Brain pericyte (primary cell): ENCODE data around the gene KRT14.
"Not testable (repeated sequence)": the region's sequence is repeated elsewhere in the genome, so short reads cannot be mapped to it uniquely, and the experiment has no call there.

Experiments
- DNase-seq: peaks from one replicate; pipeline ENCODE4 v3.0.0-alpha.2; 2012; ENCODE audit warnings: low read depth, low spot score

Gene KRT14

GRCh38 chr17:41547921-41548843 lies 38.5 kb downstream of the KRT14 start:
- DNase-seq: peak; percentile 82

- no peak for DNase-seq
These were observed 39.3 kb downstream of the KRT14 start for GRCh38 chr17:41547378-41547841.

- no peak for DNase-seq
These were observed 39.9 kb downstream of the KRT14 start for GRCh38 chr17:41546819-41547218.

GRCh38 chr17:41545829-41546410 lies 40.8 kb downstream of the KRT14 start:
- no peak for DNase-seq

GRCh38 chr17:41544935-41545334 lies 41.8 kb downstream of the KRT14 start:
- no peak for DNase-seq

- no peak for DNase-seq
These were observed 42.2 kb downstream of the KRT14 start for GRCh38 chr17:41544491-41544892.

GRCh38 chr17:41542786-41543185 lies 43.9 kb downstream of the KRT14 start:
- DNase-seq: not testable (repeated sequence)

- no peak for DNase-seq
These were observed 44.3 kb downstream of the KRT14 start for GRCh38 chr17:41542357-41542756.

GRCh38 chr17:41540921-41541625 lies 45.6 kb downstream of the KRT14 start:
- DNase-seq: no peak

GRCh38 chr17:41539979-41540701 lies 46.6 kb downstream of the KRT14 start:
- no peak for DNase-seq

- no peak for DNase-seq
These were observed 47.6 kb downstream of the KRT14 start for GRCh38 chr17:41539071-41539492.

GRCh38 chr17:41538565-41538991 lies 48.1 kb downstream of the KRT14 start:
- no peak for DNase-seq

- DNase-seq: no peak
These were observed 48.7 kb downstream of the KRT14 start for GRCh38 chr17:41537990-41538389.

- no peak for DNase-seq
These were observed 49.1 kb downstream of the KRT14 start for GRCh38 chr17:41537614-41537954.

GRCh38 chr17:41536741-41537613 lies 49.7 kb downstream of the KRT14 start:
- no peak for DNase-seq

GRCh38 chr17:41535764-41536481 lies 50.8 kb downstream of the KRT14 start:
- no peak for DNase-seq

- no peak for DNase-seq
These were observed 51.7 kb downstream of the KRT14 start for GRCh38 chr17:41534899-41535546.

GRCh38 chr17:41533613-41534012 lies 53.1 kb downstream of the KRT14 start:
- DNase-seq: no peak

- DNase-seq: no peak
These were observed 53.6 kb downstream of the KRT14 start for GRCh38 chr17:41532947-41533570.
